ENCODE results near the gene CRELD1.

The CRELD1 gene

DNA sequence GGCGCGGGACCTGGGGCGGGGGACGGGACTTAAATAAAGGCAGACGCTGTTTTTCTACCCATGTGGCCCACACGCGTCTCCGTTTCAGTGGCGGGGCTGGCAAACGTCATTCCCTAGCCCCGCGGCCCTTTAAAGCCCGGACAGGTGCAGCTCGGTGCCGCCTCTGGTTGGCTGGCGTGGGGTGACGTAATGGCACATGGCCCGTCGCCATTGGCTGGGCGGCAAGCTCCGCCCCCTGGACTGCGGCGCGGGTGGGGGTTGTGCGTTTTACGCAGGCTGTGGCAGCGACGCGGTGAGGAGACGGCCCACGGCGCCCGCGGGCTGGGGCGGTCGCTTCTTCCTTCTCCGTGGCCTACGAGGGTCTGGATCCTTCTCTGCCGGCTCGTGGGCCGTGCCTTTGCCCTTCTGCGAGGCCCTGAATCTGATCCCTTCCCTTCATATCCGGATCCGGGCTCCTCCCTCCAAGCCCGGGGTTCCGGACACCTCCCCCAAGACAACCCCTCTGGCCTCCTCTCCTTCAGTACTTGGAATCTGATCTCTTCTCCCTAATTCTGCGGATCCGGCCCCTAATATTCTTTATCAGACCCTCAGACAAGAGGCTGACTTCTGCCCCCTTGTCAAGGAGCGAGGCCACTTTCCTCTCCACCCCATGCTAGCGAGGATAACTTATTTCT, at the start of gene CRELD1:
Gene CRELD1, plus strand, starts transcription at position 274 of the 674 bp plus-strand sequence. CDS start 605 bp downstream, outside the sequence.
- H3K4me3 ChIP-seq (ENCODE audit: low read length), result peak within 1 kb of the TSS; percentile 82
- DNase-seq (ENCODE audit: low read depth), result peak; percentile 79
- TF ChIP-seq, protein P1, sequence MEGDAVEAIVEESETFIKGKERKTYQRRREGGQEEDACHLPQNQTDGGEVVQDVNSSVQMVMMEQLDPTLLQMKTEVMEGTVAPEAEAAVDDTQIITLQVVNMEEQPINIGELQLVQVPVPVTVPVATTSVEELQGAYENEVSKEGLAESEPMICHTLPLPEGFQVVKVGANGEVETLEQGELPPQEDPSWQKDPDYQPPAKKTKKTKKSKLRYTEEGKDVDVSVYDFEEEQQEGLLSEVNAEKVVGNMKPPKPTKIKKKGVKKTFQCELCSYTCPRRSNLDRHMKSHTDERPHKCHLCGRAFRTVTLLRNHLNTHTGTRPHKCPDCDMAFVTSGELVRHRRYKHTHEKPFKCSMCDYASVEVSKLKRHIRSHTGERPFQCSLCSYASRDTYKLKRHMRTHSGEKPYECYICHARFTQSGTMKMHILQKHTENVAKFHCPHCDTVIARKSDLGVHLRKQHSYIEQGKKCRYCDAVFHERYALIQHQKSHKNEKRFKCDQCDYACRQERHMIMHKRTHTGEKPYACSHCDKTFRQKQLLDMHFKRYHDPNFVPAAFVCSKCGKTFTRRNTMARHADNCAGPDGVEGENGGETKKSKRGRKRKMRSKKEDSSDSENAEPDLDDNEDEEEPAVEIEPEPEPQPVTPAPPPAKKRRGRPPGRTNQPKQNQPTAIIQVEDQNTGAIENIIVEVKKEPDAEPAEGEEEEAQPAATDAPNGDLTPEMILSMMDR (conservative IDR thresholded peaks at IDR 0.05; ENCODE audit: low read length), result no peak

DNA sequence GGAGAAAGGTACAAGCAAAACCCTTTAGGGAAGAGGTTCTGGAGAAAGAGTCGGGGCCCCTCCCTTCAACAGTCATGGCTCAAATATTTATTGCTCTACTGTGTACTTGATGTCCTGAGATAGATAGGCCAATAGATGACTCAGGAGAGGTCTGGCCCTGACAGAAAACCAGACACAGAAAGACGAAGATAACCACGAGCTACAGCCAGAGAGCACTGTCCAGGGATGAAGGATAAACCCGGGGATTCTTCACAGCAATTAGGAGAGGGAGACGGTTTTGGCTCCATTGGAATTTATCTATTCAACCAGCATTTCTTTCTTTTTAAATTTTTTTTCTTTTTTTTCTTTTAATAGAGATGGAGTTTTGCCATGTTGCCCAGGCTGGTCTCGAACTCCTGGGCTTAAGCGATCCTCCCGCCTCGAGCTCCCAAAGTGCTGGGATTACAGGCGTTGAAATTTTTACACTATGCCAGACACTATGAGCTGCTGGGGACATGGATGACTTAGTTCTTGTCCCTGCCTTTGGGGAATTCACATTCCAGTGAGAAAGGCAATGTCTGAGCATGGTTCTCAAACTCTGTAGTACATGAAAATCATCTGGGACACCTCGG, 49.0 kb upstream of the CRELD1 start:
- H3K4me3 ChIP-seq (ENCODE audit: low read length), result no peak overlapping the region
- DNase-seq (ENCODE audit: low read depth), result peak; percentile 77
- TF ChIP-seq, protein P1 (conservative IDR thresholded peaks at IDR 0.05; ENCODE audit: low read length), result peak; percentile 10

DNA sequence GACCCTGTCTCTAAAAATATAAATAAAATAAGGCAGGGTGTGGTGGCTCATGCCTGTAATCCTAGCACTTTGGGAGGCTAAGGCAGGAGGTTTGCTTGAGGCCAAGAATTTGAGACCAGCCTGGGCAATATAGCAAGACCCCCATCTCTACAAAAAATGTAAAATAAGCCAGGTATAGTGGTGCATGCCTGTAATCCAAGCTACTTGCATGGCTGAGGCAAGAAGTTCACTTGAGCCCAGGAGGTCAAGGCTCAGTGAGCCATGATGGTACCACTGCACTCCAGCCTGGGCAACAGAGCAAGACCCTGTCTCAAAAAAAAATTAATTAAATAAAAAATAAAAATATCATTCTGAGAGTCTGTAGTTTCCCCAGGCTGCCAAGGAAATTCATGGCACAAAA, 47.3 kb upstream of the CRELD1 start:
- TF ChIP-seq, protein P1 (conservative IDR thresholded peaks at IDR 0.05; ENCODE audit: low read length), result no peak
- DNase-seq (ENCODE audit: low read depth), result no peak
- no peak overlapping the region for H3K4me3 ChIP-seq (ENCODE audit: low read length)

DNA sequence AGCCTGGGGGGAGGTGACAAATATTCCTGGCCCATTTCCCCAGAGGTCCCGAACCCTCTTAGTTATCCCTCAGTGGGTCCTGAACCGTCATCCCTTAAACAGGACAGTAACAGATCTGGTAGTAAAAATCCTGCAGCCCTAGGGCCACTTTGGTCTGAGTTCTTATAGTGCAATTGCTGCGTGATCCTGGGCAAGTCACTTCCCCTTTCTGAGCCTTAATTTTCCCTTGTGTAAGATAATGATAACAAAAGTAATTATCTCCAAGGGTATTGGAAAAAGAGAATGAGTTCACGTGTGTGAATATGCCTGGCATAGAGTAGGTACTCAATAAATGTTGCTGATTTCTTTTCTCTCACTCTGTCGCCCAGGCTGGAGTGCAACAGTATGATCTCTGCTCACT, 46.2 kb upstream of the CRELD1 start:
- H3K4me3 ChIP-seq (ENCODE audit: low read length), result no peak overlapping the region
- DNase-seq (ENCODE audit: low read depth), result no peak
- TF ChIP-seq, protein P1 (conservative IDR thresholded peaks at IDR 0.05; ENCODE audit: low read length), result no peak

- H3K4me3 ChIP-seq (ENCODE audit: low read length), result no peak overlapping the region
- DNase-seq (ENCODE audit: low read depth), result no peak
- TF ChIP-seq, protein P1 (conservative IDR thresholded peaks at IDR 0.05; ENCODE audit: low read length), result no peak
These were observed 45.1 kb upstream of the CRELD1 start for GRCh38 chr3:9888540-9888939.

GRCh38 chr3:9889405-9889804, 44.2 kb upstream of the CRELD1 start:
- DNase-seq (ENCODE audit: low read depth), result no peak
- H3K4me3 ChIP-seq (ENCODE audit: low read length), result no peak overlapping the region
- TF ChIP-seq, protein P1 (conservative IDR thresholded peaks at IDR 0.05; ENCODE audit: low read length), result no peak
